ENCODE data around the gene SELENOO. TPM values are rescaled to one million over a fixed set of nuclear protein-coding genes. Genes with fewer than 3 reads are reported as not detected.

Gene SELENOO
- total RNA-seq, 1 experiment from 2014 or later, result 19.0 TPM

GRCh38 chr22:50210378-50211139 lies 9.7 kb downstream of the SELENOO start:
- Mint-ChIP-seq H3K9me3 (peaks cover 0 to 8% of the 10 kb centered on the region in 2 experiments; a peak in 1 of 5 replicates), H3K27me3 (ENCODE audit: low read depth) (no peaks in the 10 kb centered on the region), H3K4me3 (no peak overlapping the region), H3K4me1 (peaks cover 2 to 6% of the 10 kb centered on the region in 2 experiments; a peak in 2 of 4 replicates), H3K36me3 (ENCODE audit: insufficient read depth in 1 of 3, low read depth in 3 of 3) (peaks cover 26 to 64% (median 61%) of the 10 kb centered on the region in 3 experiments; a peak in 6 of 7 replicates), H3K27ac (no peak overlapping the region; a peak in 1 of 7 replicates)
- Histone ChIP-seq H2AFZ (ENCODE audit: low read length) (no peak overlapping the region), H3K56ac (ENCODE audit: insufficient read length, low read depth, low read length) (no peak overlapping the region), H3K4ac (ENCODE audit: low read depth, low read length) (no peak overlapping the region), H4K91ac (ENCODE audit: insufficient read length, low read depth, low read length) (no peak overlapping the region), H3K27me3 (ENCODE audit: insufficient read depth, low read length) (no peaks in the 10 kb centered on the region), H4K5ac (ENCODE audit: insufficient read length, low read depth, low read length) (no peak overlapping the region), H3K9me3 (ENCODE audit: control insufficient read depth, low read depth, low read length) (no peaks in the 10 kb centered on the region), H2BK20ac (ENCODE audit: low read depth, low read length, poor library complexity, severe bottlenecking) (no peak overlapping the region), H3K27ac (ENCODE audit: insufficient read length, low read depth, low read length) (no peak overlapping the region), H3K4me1 (ENCODE audit: insufficient read depth, low read length) (no peaks in the 10 kb centered on the region), H3K23ac (ENCODE audit: insufficient read length, low read depth, low read length) (no peak overlapping the region), H4K8ac (replicated peaks; ENCODE audit: insufficient read length, low read depth, low read length) (no peak overlapping the region), H3K18ac (ENCODE audit: insufficient read length, low read depth, low read length) (no peak overlapping the region), H2BK120ac (ENCODE audit: low read depth, low read length, poor library complexity, severe bottlenecking) (no peak overlapping the region), H3T11ph (ENCODE audit: low read length) (no peak overlapping the region), H4K20me1 (ENCODE audit: control insufficient read depth, insufficient read depth, insufficient read length) (no peaks in the 10 kb centered on the region), H3K4me2 (ENCODE audit: insufficient read depth, insufficient read length, low read length) (no peak overlapping the region), H3K79me1 (ENCODE audit: insufficient read depth, low read depth, low read length, poor library complexity, severe bottlenecking) (no peaks in the 10 kb centered on the region), H2BK15ac (ENCODE audit: low read depth, low read length) (no peak overlapping the region), H3K14ac (ENCODE audit: insufficient read depth, low read length) (no peak overlapping the region), H3K23me2 (ENCODE audit: insufficient read length, low read depth, low read length, poor library complexity, severe bottlenecking) (no peaks in the 10 kb centered on the region), H3K9ac (ENCODE audit: extremely low read depth, insufficient read length, low read length) (no peak overlapping the region), H2BK5ac (ENCODE audit: insufficient read length, low read length) (no peak overlapping the region), H2BK12ac (ENCODE audit: insufficient read length, low read depth, low read length) (no peak overlapping the region), H2AK5ac (ENCODE audit: insufficient read length, low read length) (no peak overlapping the region), H3K79me2 (ENCODE audit: insufficient read depth, low read length) (peaks cover 3% of the 10 kb centered on the region; the same call in 1 of the 2 replicates)
- DNase-seq, result no peak
- no CpG with 5 or more reads among the region's 32 CpGs for WGBS (ENCODE audit: extremely low coverage, insufficient read length, low lambda C conversion rate)
- no peak for TF ChIP-seq CTCF (conservative IDR thresholded peaks at IDR 0.05)

All from H9 (cell line).